WI38 (cell line): ENCODE measurements around the gene ANKH.

ENCODE experiments used
- H3K4me3 ChIP-seq: 2 replicates; pipeline ENCODE4 v1.5.1; 2011; ENCODE audit warnings: low read depth, mild to moderate bottlenecking, control low read depth, low read length
- TF ChIP-seq, protein P1 (sequence below): IDR thresholded peaks from 2 replicates; pipeline ENCODE4 v1.5.1; 2012; ENCODE audit warnings: low read depth, mild to moderate bottlenecking, control low read depth, low read length

Gene ANKH

DNA sequence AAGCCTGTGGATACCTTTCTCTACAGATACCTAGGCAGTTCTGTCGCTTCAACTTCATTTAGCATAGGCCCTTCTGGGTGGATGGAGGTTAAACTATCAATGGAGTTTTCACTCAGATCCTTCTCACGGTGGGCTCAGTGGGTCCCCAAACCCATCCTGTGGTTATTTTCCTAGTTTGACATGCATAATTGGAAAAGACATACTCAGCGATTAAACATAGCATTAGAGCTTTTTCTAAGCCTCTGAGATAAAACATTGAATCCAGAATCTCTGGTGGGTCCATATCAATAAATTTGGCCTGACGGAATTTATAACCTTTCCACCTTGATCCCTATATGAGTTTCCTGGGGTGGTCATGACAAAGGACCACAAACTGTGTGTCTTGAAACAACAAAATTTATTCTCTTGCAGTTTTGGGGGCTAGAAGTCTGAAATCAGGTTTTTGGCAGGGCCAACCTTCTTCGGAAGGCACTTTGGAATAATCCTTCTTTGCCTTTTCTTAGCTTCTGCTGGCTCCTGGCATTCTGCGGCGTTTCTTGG is 208.8 kb downstream of the ANKH start:
- TF ChIP-seq, protein P1, sequence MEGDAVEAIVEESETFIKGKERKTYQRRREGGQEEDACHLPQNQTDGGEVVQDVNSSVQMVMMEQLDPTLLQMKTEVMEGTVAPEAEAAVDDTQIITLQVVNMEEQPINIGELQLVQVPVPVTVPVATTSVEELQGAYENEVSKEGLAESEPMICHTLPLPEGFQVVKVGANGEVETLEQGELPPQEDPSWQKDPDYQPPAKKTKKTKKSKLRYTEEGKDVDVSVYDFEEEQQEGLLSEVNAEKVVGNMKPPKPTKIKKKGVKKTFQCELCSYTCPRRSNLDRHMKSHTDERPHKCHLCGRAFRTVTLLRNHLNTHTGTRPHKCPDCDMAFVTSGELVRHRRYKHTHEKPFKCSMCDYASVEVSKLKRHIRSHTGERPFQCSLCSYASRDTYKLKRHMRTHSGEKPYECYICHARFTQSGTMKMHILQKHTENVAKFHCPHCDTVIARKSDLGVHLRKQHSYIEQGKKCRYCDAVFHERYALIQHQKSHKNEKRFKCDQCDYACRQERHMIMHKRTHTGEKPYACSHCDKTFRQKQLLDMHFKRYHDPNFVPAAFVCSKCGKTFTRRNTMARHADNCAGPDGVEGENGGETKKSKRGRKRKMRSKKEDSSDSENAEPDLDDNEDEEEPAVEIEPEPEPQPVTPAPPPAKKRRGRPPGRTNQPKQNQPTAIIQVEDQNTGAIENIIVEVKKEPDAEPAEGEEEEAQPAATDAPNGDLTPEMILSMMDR = no peak
- no peak overlapping the region for H3K4me3 ChIP-seq

DNA sequence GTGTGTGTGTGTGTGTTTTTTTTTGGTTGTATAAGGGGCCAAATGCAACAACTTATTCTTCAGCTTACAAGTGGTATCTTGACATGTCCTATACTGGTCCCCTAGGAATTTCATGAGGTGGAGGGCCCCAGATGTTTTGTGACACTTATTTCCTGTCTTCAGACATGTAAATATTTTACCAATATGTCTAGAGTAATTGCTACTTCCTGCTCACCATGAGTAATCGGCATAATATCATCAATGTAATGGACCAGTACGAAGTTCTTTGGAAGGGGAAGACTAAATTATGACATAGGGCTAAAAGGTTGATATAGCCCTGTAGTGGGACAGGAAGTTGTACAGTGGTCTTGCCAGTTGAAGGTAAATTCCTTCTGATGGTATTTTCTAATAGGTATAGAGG is 210.7 kb downstream of the ANKH start:
- H3K4me3 ChIP-seq = no peak overlapping the region
- TF ChIP-seq, protein P1 = no peak

DNA sequence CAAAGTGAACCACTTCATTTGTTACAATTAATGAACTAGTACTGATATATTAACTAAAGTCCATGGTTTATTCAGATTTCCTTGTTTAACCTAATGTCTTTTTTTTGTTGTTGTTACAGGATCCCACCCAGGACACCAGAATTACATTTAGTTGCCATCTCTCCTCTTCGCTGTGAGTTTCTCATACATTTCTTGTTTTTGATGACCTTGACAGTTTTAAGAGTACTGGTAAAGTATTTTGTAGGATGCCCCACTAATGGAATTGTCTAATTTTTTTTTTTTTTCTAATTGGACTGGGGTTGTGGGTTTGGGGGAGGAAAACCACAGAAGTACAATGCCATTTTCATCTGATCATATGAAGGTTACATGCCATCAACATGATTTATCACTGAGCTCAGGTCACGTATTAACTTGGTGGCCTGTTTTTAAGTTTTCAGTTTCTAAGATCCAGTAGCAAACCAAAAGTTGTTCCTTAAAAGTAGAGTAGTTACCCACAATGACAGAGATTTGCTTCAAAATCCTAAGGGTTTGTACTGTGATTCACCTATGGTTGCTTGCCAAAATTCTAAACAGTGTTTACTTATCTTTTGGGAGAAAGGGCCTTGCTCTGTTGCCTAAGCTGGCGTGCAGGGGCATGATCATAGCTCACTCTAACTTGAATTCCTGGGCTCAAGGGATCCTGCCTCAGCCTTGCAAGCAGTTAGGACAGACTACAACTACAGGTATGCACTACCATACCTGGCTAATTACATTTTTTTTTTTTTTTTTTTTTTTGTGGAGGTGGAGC is 211.6 kb downstream of the ANKH start:
- no peak overlapping the region for H3K4me3 ChIP-seq
- TF ChIP-seq, protein P1 = no peak

DNA sequence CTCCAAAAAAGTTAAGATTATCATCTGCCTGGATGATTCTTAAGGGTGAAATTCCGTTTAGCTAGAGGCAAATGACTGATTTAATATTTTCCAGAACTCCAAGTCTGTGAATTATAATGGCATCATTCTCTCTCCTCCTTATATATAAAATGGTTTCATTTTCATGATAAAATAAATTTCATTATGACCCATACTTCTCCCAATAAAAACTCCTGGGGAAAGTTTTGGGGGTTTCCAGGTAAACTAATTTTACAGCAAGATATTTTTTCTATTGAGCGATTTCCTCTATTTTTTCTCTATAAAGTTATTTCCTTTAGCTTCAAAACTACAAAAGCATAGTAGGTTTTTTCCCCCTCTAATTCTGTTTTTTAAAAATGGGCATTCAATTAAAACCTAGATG is 214.7 kb downstream of the ANKH start:
- no peak overlapping the region for H3K4me3 ChIP-seq
- TF ChIP-seq, protein P1 = no peak

DNA sequence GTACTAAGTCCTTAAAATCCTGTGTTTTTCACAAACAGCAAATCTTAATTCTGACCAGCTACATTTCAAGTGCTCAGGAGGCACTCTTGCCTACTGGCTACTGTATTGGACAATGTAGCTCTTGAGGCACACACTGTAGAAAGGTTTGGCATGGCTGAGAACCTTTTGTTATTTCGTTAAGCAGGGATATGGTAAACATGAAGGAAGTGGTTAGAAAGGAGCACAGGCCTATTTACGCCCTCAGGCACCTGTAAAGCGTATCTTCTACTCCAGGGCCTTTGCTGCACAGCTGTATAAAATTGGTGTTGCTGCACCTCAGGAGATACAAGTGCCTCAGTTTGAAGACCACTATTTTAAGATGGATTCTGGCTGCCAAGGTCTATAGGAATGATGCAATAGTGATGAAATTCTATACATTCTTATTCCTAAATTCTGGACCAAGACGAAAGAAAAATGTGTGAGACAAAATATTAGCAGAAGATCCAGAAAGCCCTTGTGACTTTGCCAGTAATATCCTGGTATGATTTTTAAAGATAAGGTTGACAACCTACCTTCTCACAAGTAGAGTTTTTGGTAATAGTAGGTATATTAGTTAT is 216.3 kb downstream of the ANKH start:
- TF ChIP-seq, protein P1 = no peak
- no peak overlapping the region for H3K4me3 ChIP-seq
